Measurements from ENCODE around the gene BTG4.

The BTG4 gene

DNA sequence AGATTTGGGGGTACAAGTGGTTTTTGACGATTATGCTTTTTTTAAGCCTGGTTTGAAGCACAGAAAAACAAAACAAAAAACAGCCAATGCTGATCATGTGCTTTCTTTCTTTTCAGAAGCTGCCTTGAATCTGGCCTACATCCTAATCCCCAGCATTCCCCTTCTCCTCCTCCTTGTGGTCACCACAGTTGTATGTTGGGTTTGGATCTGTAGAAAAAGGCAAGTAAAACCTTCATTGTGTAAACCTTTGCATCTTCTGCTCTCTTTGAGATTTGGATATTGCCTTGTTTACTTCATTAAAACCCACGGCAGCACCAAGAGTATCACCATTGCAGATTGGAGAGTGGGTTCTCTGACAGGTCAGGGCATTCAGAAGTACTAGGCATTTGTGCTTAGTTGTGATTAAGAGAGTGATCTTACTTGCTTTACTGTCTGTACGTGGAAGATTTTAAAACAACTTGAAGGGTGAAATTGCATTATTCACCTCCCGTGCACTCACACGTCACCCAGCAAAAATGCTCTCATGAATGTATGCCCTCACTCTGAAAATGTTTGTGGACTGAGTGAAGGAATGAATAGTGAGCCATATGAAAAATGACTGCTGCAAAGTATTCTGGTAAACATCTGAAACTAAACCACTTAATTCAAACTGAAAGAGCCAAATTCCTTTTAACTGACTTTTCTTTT, 45.4 kb upstream of the BTG4 start:
- Histone ChIP-seq H3K56ac (ENCODE audit: low read length) (no peak overlapping the region), H4K5ac (ENCODE audit: low read length) (no peak overlapping the region), H3K23ac (ENCODE audit: low read length) (no peak overlapping the region), H3K18ac (ENCODE audit: low read length) (no peak overlapping the region), H3K36me3 (ENCODE audit: control insufficient read depth, insufficient read depth, low read length) (no peaks in the 10 kb centered on the region), H3K9ac (ENCODE audit: low read length) (no peak overlapping the region), H3K27ac (ENCODE audit: low read depth, low read length) (no peak overlapping the region), H3K4me1 (ENCODE audit: control insufficient read depth, low read depth, low read length) (no peaks in the 10 kb centered on the region), H3K4ac (ENCODE audit: low read depth, low read length) (no peak overlapping the region), H2BK5ac (ENCODE audit: low read length) (no peak overlapping the region), H3K27me3 (ENCODE audit: insufficient read depth, low read length, poor library complexity) (no peaks in the 10 kb centered on the region), H3K4me2 (ENCODE audit: low read length) (no peak overlapping the region), H3K79me2 (ENCODE audit: control insufficient read depth, insufficient read depth, low read length) (no peaks in the 10 kb centered on the region), H3K79me1 (ENCODE audit: low read length) (no peaks in the 10 kb centered on the region), H2BK120ac (ENCODE audit: low read depth, low read length) (no peak overlapping the region), H3K4me3 (ENCODE audit: low read length) (no peak overlapping the region), H2AK5ac (ENCODE audit: low read length) (no peak overlapping the region), H4K8ac (ENCODE audit: low read depth, low read length) (no peak overlapping the region), H2BK15ac (replicated peaks; ENCODE audit: low read depth) (no peak overlapping the region)
- no CpG with 5 or more reads among the region's 5 CpGs for WGBS (ENCODE audit: extremely low coverage, insufficient coverage, low lambda C conversion rate)
- no peak for DNase-seq

GRCh38 chr11:111555255-111555654, 43.1 kb upstream of the BTG4 start:
- H3K36me3 ChIP-seq (ENCODE audit: control insufficient read depth, insufficient read depth, low read length), result no peaks in the 10 kb centered on the region
- H3K27ac ChIP-seq (ENCODE audit: low read depth, low read length), result no peak overlapping the region
- H3K4ac ChIP-seq (ENCODE audit: low read depth, low read length), result no peak overlapping the region

GRCh38 chr11:111554532-111554931, 42.3 kb upstream of the BTG4 start:
- no peak overlapping the region for H4K8ac ChIP-seq (ENCODE audit: low read depth, low read length)
- H4K5ac ChIP-seq (ENCODE audit: low read length), result no peak overlapping the region
- no peak overlapping the region for H3K4ac ChIP-seq (ENCODE audit: low read depth, low read length)
- no peaks in the 10 kb centered on the region for H3K79me1 ChIP-seq (ENCODE audit: low read length)
- no peak overlapping the region for H2BK15ac ChIP-seq (replicated peaks; ENCODE audit: low read depth)
- H3K23ac ChIP-seq (ENCODE audit: low read length), result no peak overlapping the region
- H3K36me3 ChIP-seq (ENCODE audit: control insufficient read depth, insufficient read depth, low read length), result no peaks in the 10 kb centered on the region
- no peaks in the 10 kb centered on the region for H3K79me2 ChIP-seq (ENCODE audit: control insufficient read depth, insufficient read depth, low read length)
- H3K4me1 ChIP-seq (ENCODE audit: control insufficient read depth, low read depth, low read length), result no peaks in the 10 kb centered on the region
- H3K27me3 ChIP-seq (ENCODE audit: insufficient read depth, low read length, poor library complexity), result no peaks in the 10 kb centered on the region
- H3K56ac ChIP-seq (ENCODE audit: low read length), result no peak overlapping the region
- no peak overlapping the region for H3K4me2 ChIP-seq (ENCODE audit: low read length)
- H2AK5ac ChIP-seq (ENCODE audit: low read length), result no peak overlapping the region
- DNase-seq, result no peak
- no peak overlapping the region for H2BK120ac ChIP-seq (ENCODE audit: low read depth, low read length)
- H3K4me3 ChIP-seq (ENCODE audit: low read length), result no peak overlapping the region
- H2BK5ac ChIP-seq (ENCODE audit: low read length), result no peak overlapping the region
- no peak overlapping the region for H3K9ac ChIP-seq (ENCODE audit: low read length)
- no peak overlapping the region for H3K18ac ChIP-seq (ENCODE audit: low read length)
- H3K27ac ChIP-seq (ENCODE audit: low read depth, low read length), result no peak overlapping the region

More at GRCh38 chr11:111555255-111555654, 43.1 kb upstream of the BTG4 start:
- Histone ChIP-seq H3K18ac (ENCODE audit: low read length) (no peak overlapping the region), H3K79me1 (ENCODE audit: low read length) (no peaks in the 10 kb centered on the region), H3K23ac (ENCODE audit: low read length) (no peak overlapping the region), H3K4me2 (ENCODE audit: low read length) (no peak overlapping the region), H3K79me2 (ENCODE audit: control insufficient read depth, insufficient read depth, low read length) (no peaks in the 10 kb centered on the region), H2BK15ac (replicated peaks; ENCODE audit: low read depth) (no peak overlapping the region), H4K8ac (ENCODE audit: low read depth, low read length) (no peak overlapping the region), H2BK120ac (ENCODE audit: low read depth, low read length) (no peak overlapping the region), H2AK5ac (ENCODE audit: low read length) (no peak overlapping the region), H2BK5ac (ENCODE audit: low read length) (no peak overlapping the region), H3K56ac (ENCODE audit: low read length) (no peak overlapping the region), H3K27me3 (ENCODE audit: insufficient read depth, low read length, poor library complexity) (no peaks in the 10 kb centered on the region), H3K4me3 (ENCODE audit: low read length) (no peak overlapping the region), H3K9ac (ENCODE audit: low read length) (no peak overlapping the region), H4K5ac (ENCODE audit: low read length) (no peak overlapping the region), H3K4me1 (ENCODE audit: control insufficient read depth, low read depth, low read length) (no peaks in the 10 kb centered on the region)
- DNase-seq, result no peak

DNA sequence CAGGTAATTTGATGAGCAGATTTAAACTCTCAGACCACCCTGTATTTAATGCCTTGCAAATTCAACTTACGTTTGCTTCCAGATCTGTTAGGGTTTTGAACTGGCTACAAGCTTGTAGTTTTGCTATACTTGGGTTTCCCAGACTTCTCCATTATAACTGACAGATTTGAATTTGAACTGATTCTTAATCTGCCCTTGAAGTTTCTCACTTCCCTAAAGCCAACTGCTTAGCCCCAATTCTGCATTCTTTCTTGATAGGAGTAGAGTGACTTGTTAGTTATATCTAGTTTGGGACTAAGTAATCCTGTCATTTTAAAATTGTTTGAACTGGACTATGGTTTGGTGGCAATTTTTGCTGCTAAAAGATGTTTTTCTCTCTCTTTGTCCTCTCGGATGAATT, 38.1 kb upstream of the BTG4 start:
- H4K8ac ChIP-seq (ENCODE audit: low read depth, low read length), result no peak overlapping the region
- no peak overlapping the region for H3K9ac ChIP-seq (ENCODE audit: low read length)
- no peak overlapping the region for H2BK120ac ChIP-seq (ENCODE audit: low read depth, low read length)
- H3K79me2 ChIP-seq (ENCODE audit: control insufficient read depth, insufficient read depth, low read length), result no peaks in the 10 kb centered on the region
- no peak overlapping the region for H3K27ac ChIP-seq (ENCODE audit: low read depth, low read length)
- no peaks in the 10 kb centered on the region for H3K79me1 ChIP-seq (ENCODE audit: low read length)
- no peak overlapping the region for H2BK15ac ChIP-seq (replicated peaks; ENCODE audit: low read depth)
- H3K56ac ChIP-seq (ENCODE audit: low read length), result no peak overlapping the region
- no peak overlapping the region for H3K4me3 ChIP-seq (ENCODE audit: low read length)
- H3K4me1 ChIP-seq (ENCODE audit: control insufficient read depth, low read depth, low read length), result no peaks in the 10 kb centered on the region
- H3K4me2 ChIP-seq (ENCODE audit: low read length), result no peak overlapping the region
- no peak for DNase-seq
- no peak overlapping the region for H2BK5ac ChIP-seq (ENCODE audit: low read length)
- no peak overlapping the region for H2AK5ac ChIP-seq (ENCODE audit: low read length)
- no peak overlapping the region for H3K4ac ChIP-seq (ENCODE audit: low read depth, low read length)
- WGBS (ENCODE audit: extremely low coverage, insufficient coverage, low lambda C conversion rate), result no CpG with 5 or more reads among the region's 2 CpGs
- no peak overlapping the region for H3K23ac ChIP-seq (ENCODE audit: low read length)
- no peak overlapping the region for H4K5ac ChIP-seq (ENCODE audit: low read length)
- H3K27me3 ChIP-seq (ENCODE audit: insufficient read depth, low read length, poor library complexity), result no peaks in the 10 kb centered on the region
- no peaks in the 10 kb centered on the region for H3K36me3 ChIP-seq (ENCODE audit: control insufficient read depth, insufficient read depth, low read length)
- H3K18ac ChIP-seq (ENCODE audit: low read length), result no peak overlapping the region

GRCh38 chr11:111549869-111550203, 37.6 kb upstream of the BTG4 start:
- no peak for DNase-seq
- no peaks in the 10 kb centered on the region for H3K4me1 ChIP-seq (ENCODE audit: control insufficient read depth, low read depth, low read length)
- H3K4me3 ChIP-seq (ENCODE audit: low read length), result no peak overlapping the region
- no peak overlapping the region for H3K23ac ChIP-seq (ENCODE audit: low read length)
- H3K27ac ChIP-seq (ENCODE audit: low read depth, low read length), result no peak overlapping the region
- no peaks in the 10 kb centered on the region for H3K27me3 ChIP-seq (ENCODE audit: insufficient read depth, low read length, poor library complexity)
- no peak overlapping the region for H3K4me2 ChIP-seq (ENCODE audit: low read length)
- H3K36me3 ChIP-seq (ENCODE audit: control insufficient read depth, insufficient read depth, low read length), result no peaks in the 10 kb centered on the region
- H3K9ac ChIP-seq (ENCODE audit: low read length), result no peak overlapping the region
- H3K79me1 ChIP-seq (ENCODE audit: low read length), result no peaks in the 10 kb centered on the region
- no peak overlapping the region for H3K18ac ChIP-seq (ENCODE audit: low read length)
- H3K79me2 ChIP-seq (ENCODE audit: control insufficient read depth, insufficient read depth, low read length), result no peaks in the 10 kb centered on the region
- no CpG with 5 or more reads among the region's 3 CpGs for WGBS (ENCODE audit: extremely low coverage, insufficient coverage, low lambda C conversion rate)
- no peak overlapping the region for H3K4ac ChIP-seq (ENCODE audit: low read depth, low read length)
- no peak overlapping the region for H2BK120ac ChIP-seq (ENCODE audit: low read depth, low read length)
- H2BK5ac ChIP-seq (ENCODE audit: low read length), result no peak overlapping the region
- H4K5ac ChIP-seq (ENCODE audit: low read length), result no peak overlapping the region
- no peak overlapping the region for H2AK5ac ChIP-seq (ENCODE audit: low read length)
- no peak overlapping the region for H3K56ac ChIP-seq (ENCODE audit: low read length)
- H4K8ac ChIP-seq (ENCODE audit: low read depth, low read length), result no peak overlapping the region
- no peak overlapping the region for H2BK15ac ChIP-seq (replicated peaks; ENCODE audit: low read depth)

GRCh38 chr11:111549196-111549868, 37.1 kb upstream of the BTG4 start:
- no CpG with 5 or more reads among the region's 11 CpGs for WGBS (ENCODE audit: extremely low coverage, insufficient coverage, low lambda C conversion rate)
- Histone ChIP-seq H3K79me2 (ENCODE audit: control insufficient read depth, insufficient read depth, low read length) (no peaks in the 10 kb centered on the region), H3K18ac (ENCODE audit: low read length) (no peak overlapping the region), H3K36me3 (ENCODE audit: control insufficient read depth, insufficient read depth, low read length) (no peaks in the 10 kb centered on the region), H3K23ac (ENCODE audit: low read length) (no peak overlapping the region), H3K4ac (ENCODE audit: low read depth, low read length) (no peak overlapping the region), H3K27me3 (ENCODE audit: insufficient read depth, low read length, poor library complexity) (no peaks in the 10 kb centered on the region), H3K4me2 (ENCODE audit: low read length) (no peak overlapping the region), H2AK5ac (ENCODE audit: low read length) (no peak overlapping the region), H4K5ac (ENCODE audit: low read length) (no peak overlapping the region), H2BK120ac (ENCODE audit: low read depth, low read length) (no peak overlapping the region), H3K56ac (ENCODE audit: low read length) (no peak overlapping the region), H4K8ac (ENCODE audit: low read depth, low read length) (no peak overlapping the region), H3K27ac (ENCODE audit: low read depth, low read length) (no peak overlapping the region), H3K4me1 (ENCODE audit: control insufficient read depth, low read depth, low read length) (no peaks in the 10 kb centered on the region), H3K4me3 (ENCODE audit: low read length) (no peak overlapping the region), H3K79me1 (ENCODE audit: low read length) (no peaks in the 10 kb centered on the region), H2BK5ac (ENCODE audit: low read length) (no peak overlapping the region), H3K9ac (ENCODE audit: low read length) (no peak overlapping the region), H2BK15ac (replicated peaks; ENCODE audit: low read depth) (no peak overlapping the region)
- DNase-seq, result no peak

Data from mesendoderm (in vitro differentiated cells).